ENCODE measurements around the gene RAB30.

Gene RAB30

DNA sequence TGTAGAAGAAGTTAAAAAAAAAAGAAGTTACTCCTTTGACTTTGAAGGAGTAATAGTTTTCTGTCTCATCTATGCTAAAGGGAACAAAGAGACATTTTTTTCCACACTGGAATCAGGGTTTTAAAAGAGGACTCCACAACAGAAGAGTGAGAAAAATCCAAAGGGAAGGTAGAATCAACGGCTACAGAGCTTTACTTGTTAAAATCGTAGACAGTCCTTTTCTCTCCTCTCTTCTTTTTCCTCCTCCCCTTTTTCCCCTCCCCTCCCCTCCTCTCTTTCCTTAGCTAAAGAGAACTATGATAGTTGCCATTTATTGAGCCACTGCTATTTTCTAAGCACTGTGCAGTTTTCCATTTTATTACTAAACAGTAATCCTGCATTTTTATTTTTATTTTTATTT lies 141.0 kb downstream of the RAB30 start:
- Histone ChIP-seq H3K36me3 (replicated peaks; ENCODE audit: insufficient read depth, low read length) (no peaks in the 10 kb centered on the region), H3K4me3 (ENCODE audit: low read length) (no peak overlapping the region), H3K9me3 (replicated peaks; ENCODE audit: insufficient read depth, low read length) (no peaks in the 10 kb centered on the region), H3K79me2 (ENCODE audit: low read length) (no peaks in the 10 kb centered on the region), H4K20me1 (ENCODE audit: insufficient read depth, low read length) (no peaks in the 10 kb centered on the region), H3K4me1 (ENCODE audit: low read length) (peaks cover 3% of the 10 kb centered on the region; the same call in 1 of the 2 replicates), H3F3A (ENCODE audit: insufficient read depth, low read length) (no peaks in the 10 kb centered on the region), H3K9ac (ENCODE audit: low read length) (no peak overlapping the region), H3K27me3 (replicated peaks; ENCODE audit: insufficient read depth, low read length) (no peaks in the 10 kb centered on the region), H3K9me2 (replicated peaks; ENCODE audit: insufficient read depth, low read length) (no peaks in the 10 kb centered on the region), H3K4me2 (ENCODE audit: low read depth, low read length) (no peak overlapping the region), H3K27ac (ENCODE audit: low read length) (no peak overlapping the region), H2AFZ (ENCODE audit: low read length) (no peak overlapping the region)
- TF ChIP-seq, protein P1, sequence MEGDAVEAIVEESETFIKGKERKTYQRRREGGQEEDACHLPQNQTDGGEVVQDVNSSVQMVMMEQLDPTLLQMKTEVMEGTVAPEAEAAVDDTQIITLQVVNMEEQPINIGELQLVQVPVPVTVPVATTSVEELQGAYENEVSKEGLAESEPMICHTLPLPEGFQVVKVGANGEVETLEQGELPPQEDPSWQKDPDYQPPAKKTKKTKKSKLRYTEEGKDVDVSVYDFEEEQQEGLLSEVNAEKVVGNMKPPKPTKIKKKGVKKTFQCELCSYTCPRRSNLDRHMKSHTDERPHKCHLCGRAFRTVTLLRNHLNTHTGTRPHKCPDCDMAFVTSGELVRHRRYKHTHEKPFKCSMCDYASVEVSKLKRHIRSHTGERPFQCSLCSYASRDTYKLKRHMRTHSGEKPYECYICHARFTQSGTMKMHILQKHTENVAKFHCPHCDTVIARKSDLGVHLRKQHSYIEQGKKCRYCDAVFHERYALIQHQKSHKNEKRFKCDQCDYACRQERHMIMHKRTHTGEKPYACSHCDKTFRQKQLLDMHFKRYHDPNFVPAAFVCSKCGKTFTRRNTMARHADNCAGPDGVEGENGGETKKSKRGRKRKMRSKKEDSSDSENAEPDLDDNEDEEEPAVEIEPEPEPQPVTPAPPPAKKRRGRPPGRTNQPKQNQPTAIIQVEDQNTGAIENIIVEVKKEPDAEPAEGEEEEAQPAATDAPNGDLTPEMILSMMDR (IDR thresholded peaks at IDR 0.05; ENCODE audit: low read length) = no peak
- TF ChIP-seq EZH2 (optimal IDR thresholded peaks at IDR 0.05; ENCODE audit: low read depth, low read length) (no peak), EZH2phosphoT487 (IDR thresholded peaks at IDR 0.05; ENCODE audit: low read length) (no peak)
- DNase-seq = no peak

DNA sequence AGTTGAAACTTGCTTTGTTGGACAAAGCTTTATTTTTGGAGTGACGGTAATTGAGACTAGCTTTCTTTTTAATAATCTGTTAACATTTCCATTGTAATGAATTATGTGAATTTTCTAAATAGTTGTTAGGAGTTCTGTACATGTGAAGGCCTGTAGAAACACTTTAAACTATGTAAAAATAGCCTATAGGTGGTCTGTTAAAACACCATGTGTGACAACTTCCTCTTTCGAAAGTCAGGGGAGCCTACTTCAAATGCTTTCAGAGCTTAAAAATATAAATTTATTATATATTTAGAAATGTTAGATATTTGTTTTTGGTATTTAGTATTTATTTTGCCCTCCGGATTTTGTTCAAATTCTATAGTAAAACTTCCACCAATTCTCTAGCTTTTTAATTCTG lies 141.5 kb downstream of the RAB30 start:
- H3K36me3 ChIP-seq (replicated peaks; ENCODE audit: insufficient read depth, low read length) = no peaks in the 10 kb centered on the region
- TF ChIP-seq, protein P1 (IDR thresholded peaks at IDR 0.05; ENCODE audit: low read length) = no peak
- TF ChIP-seq EZH2 (optimal IDR thresholded peaks at IDR 0.05; ENCODE audit: low read depth, low read length) = no peak
- no peak for TF ChIP-seq EZH2phosphoT487 (IDR thresholded peaks at IDR 0.05; ENCODE audit: low read length)
- H2AFZ ChIP-seq (ENCODE audit: low read length) = no peak overlapping the region
- H3K27me3 ChIP-seq (replicated peaks; ENCODE audit: insufficient read depth, low read length) = no peaks in the 10 kb centered on the region
- peaks cover 3% of the 10 kb centered on the region; the same call in 1 of the 2 replicates for H3K4me1 ChIP-seq (ENCODE audit: low read length)
- no peaks in the 10 kb centered on the region for H3F3A ChIP-seq (ENCODE audit: insufficient read depth, low read length)
- H3K4me3 ChIP-seq (ENCODE audit: low read length) = no peak overlapping the region
- H3K79me2 ChIP-seq (ENCODE audit: low read length) = no peaks in the 10 kb centered on the region
- H3K9me2 ChIP-seq (replicated peaks; ENCODE audit: insufficient read depth, low read length) = no peaks in the 10 kb centered on the region
- H3K9me3 ChIP-seq (replicated peaks; ENCODE audit: insufficient read depth, low read length) = no peaks in the 10 kb centered on the region
- H3K27ac ChIP-seq (ENCODE audit: low read length) = no peak overlapping the region
- no peaks in the 10 kb centered on the region for H4K20me1 ChIP-seq (ENCODE audit: insufficient read depth, low read length)
- no peak overlapping the region for H3K9ac ChIP-seq (ENCODE audit: low read length)
- H3K4me2 ChIP-seq (ENCODE audit: low read depth, low read length) = no peak overlapping the region
- no peak for DNase-seq

DNA sequence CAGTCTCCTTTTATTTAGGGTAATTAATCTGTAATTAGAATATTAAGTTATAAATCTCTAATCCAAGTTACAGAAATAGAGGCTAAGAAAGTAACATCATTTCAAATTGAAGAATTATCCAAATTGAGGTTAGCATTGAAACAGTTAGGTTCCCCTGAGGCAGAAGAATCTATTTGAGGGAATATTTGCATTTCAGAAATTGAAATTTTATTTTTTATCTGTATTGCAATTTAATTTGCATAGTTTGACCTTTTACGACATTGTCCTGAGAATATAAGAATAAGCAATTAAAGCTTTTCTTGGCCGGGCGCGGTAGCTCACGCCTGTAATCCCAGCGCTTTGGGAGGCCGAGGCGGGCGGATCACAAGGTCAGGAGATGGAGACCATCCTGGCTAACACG lies 142.6 kb downstream of the RAB30 start:
- Histone ChIP-seq H3K4me1 (ENCODE audit: low read length) (peaks cover 3% of the 10 kb centered on the region; the same call in 1 of the 2 replicates), H3K27me3 (replicated peaks; ENCODE audit: insufficient read depth, low read length) (no peaks in the 10 kb centered on the region), H3K9ac (ENCODE audit: low read length) (no peak overlapping the region), H3K4me2 (ENCODE audit: low read depth, low read length) (no peak overlapping the region), H3F3A (ENCODE audit: insufficient read depth, low read length) (no peaks in the 10 kb centered on the region), H3K9me2 (replicated peaks; ENCODE audit: insufficient read depth, low read length) (no peaks in the 10 kb centered on the region), H3K79me2 (ENCODE audit: low read length) (no peaks in the 10 kb centered on the region), H3K4me3 (ENCODE audit: low read length) (no peak overlapping the region), H3K36me3 (replicated peaks; ENCODE audit: insufficient read depth, low read length) (no peaks in the 10 kb centered on the region), H3K9me3 (replicated peaks; ENCODE audit: insufficient read depth, low read length) (no peaks in the 10 kb centered on the region), H3K27ac (ENCODE audit: low read length) (no peak overlapping the region), H4K20me1 (ENCODE audit: insufficient read depth, low read length) (no peaks in the 10 kb centered on the region), H2AFZ (ENCODE audit: low read length) (no peak overlapping the region)
- TF ChIP-seq, protein P1 (IDR thresholded peaks at IDR 0.05; ENCODE audit: low read length) = no peak
- TF ChIP-seq EZH2phosphoT487 (IDR thresholded peaks at IDR 0.05; ENCODE audit: low read length) = no peak
- no peak for TF ChIP-seq EZH2 (optimal IDR thresholded peaks at IDR 0.05; ENCODE audit: low read depth, low read length)
- DNase-seq = no peak

Measured in MM.1S (cell line).